Keratinocyte (primary cell): Measurements from ENCODE around the gene DES.

Source experiments
- EZH2 ChIP-seq: IDR thresholded peaks from one replicate; pipeline ENCODE4 v1.6.1; 2012; ENCODE audit warnings: inconsistent platforms, mild to moderate bottlenecking, low read length, moderate library complexity
- TF ChIP-seq, protein P1 (sequence below), 3 experiments: IDR thresholded peaks in 1 of 3; conservative IDR thresholded peaks in 1 of 3; optimal IDR thresholded peaks in 1 of 3; 2 replicates in 2 of 3; 3 replicates in 1 of 3; pipeline versions ENCODE3 to v1.5.1; 2011; ENCODE audit warnings: low read length in 3 of 3, mild to moderate bottlenecking in 3 of 3, moderate library complexity in 2 of 3, control low read depth in 1 of 3, inconsistent platforms in 1 of 3; ENCODE audit not compliant: insufficient read depth in 2 of 3; ENCODE audit errors: extremely low read depth in 1 of 3

DNA sequence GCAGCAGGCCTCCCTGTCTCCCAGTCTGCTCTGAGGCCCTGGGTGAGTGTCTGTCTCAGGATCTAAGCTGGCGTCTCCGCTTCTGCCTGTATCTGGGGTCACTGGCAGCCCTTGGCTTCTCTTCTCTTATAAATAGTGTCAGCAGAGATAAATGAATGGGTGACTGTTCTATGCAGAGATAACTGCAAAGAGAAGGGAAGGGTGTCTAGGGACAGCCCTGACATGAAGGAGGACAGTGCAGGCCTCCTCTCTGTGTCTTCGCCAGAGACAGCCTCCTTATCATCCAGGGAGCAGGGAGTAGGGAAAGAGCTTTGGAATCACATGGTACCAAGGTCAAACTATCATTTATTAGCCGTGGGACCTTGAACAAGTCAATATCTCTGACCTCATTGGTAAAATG lies 52.3 kb downstream of the DES start:
- TF ChIP-seq, protein P1, sequence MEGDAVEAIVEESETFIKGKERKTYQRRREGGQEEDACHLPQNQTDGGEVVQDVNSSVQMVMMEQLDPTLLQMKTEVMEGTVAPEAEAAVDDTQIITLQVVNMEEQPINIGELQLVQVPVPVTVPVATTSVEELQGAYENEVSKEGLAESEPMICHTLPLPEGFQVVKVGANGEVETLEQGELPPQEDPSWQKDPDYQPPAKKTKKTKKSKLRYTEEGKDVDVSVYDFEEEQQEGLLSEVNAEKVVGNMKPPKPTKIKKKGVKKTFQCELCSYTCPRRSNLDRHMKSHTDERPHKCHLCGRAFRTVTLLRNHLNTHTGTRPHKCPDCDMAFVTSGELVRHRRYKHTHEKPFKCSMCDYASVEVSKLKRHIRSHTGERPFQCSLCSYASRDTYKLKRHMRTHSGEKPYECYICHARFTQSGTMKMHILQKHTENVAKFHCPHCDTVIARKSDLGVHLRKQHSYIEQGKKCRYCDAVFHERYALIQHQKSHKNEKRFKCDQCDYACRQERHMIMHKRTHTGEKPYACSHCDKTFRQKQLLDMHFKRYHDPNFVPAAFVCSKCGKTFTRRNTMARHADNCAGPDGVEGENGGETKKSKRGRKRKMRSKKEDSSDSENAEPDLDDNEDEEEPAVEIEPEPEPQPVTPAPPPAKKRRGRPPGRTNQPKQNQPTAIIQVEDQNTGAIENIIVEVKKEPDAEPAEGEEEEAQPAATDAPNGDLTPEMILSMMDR (optimal IDR thresholded peaks at IDR 0.05 in 1 of 3, IDR thresholded peaks at IDR 0.05 in 1 of 3, conservative IDR thresholded peaks at IDR 0.05 in 1 of 3; ENCODE audit: extremely low read depth in 1 of 3, insufficient read depth in 2 of 3, low read length in 3 of 3), result no peak
- TF ChIP-seq EZH2, result no peak
